SK-N-MC (cell line): ENCODE data around the gene UBXN11.

Source experiments
- FOXP2 ChIP-seq: optimal IDR thresholded peaks from 2 replicates; pipeline ENCODE3; 2011; ENCODE audit warnings: mild to moderate bottlenecking, moderate library complexity; ENCODE audit not compliant: insufficient read depth; ENCODE audit errors: extremely low read length, control extremely low read depth
- POLR2AphosphoS5 ChIP-seq: IDR thresholded peaks from 2 replicates; pipeline ENCODE4 v1.6.1; 2012; ENCODE audit warnings: mild to moderate bottlenecking, low read depth, low read length, borderline replicate concordance

- TF ChIP-seq POLR2AphosphoS5 (no peak), FOXP2 (no peak)
Observed at GRCh38 chr1:26315874-26316850, 9.7 kb upstream of the UBXN11 start.
